Ovary (tissue), 3 donors: ENCODE data around the gene F13A1.

Experiments
- CTCF ChIP-seq, 3 donors: fragments of 450-650 bp in 2 of 3; fragments of 200-600 bp in 1 of 3; IDR thresholded peaks; one replicate each; pipeline versions ENCODE4 v1.5.1 to v1.8.0; 2016 to 2022; ENCODE audit warnings: antibody characterized with exemption in 3 of 3, mild to moderate bottlenecking in 1 of 3
- EP300 ChIP-seq: sonication (generic); formaldehyde crosslinking; IDR thresholded peaks from one replicate; pipeline ENCODE4 v1.6.1; 2017; ENCODE audit warnings: antibody characterized with exemption
- donor health status: DM: no; HTN: no; CAD: no.

GRCh38 chr6:6357530-6357929, 37.1 kb upstream of the F13A1 start:
- TF ChIP-seq EP300 (no peak), CTCF (IDR thresholded peaks at IDR 0.05) (no peak)
